Lower leg skin (tissue), 3 donors: ENCODE results near the gene RHEBL1.

Experiments used
- CTCF ChIP-seq, 3 donors: fragments of 450-650 bp; IDR thresholded peaks; one replicate each; pipeline ENCODE4 v1.5.1; 2016; ENCODE audit warnings: antibody characterized with exemption in 3 of 3, mild to moderate bottlenecking in 3 of 3, moderate library complexity in 2 of 3
- POLR2A ChIP-seq, 2 donors: fragments of 450-650 bp; IDR thresholded peaks; one replicate each; pipeline ENCODE4 v1.6.1; 2016 to 2017; ENCODE audit warnings: antibody characterized with exemption in 2 of 2, mild to moderate bottlenecking in 1 of 2, moderate library complexity in 1 of 2

GRCh38 chr12:49079793-49080192 lies 10.0 kb upstream of the RHEBL1 start:
- TF ChIP-seq CTCF (IDR thresholded peaks at IDR 0.05), result no peak
- no peak for TF ChIP-seq POLR2A (IDR thresholded peaks at IDR 0.05)
